Transverse colon (tissue), 4 donors: ENCODE data around the gene LRP2. TPM values are rescaled to one million over a fixed set of nuclear protein-coding genes. Genes with fewer than 3 reads are reported as not detected.

Experiments
- DNase-seq: peaks from one replicate; pipeline ENCODE4 v3.0.0-alpha.2; 2019
- H3K27ac ChIP-seq, 4 donors: fragments of 200-600 bp; sonication (generic); 2 replicates each; pipeline ENCODE4 v1.5.1; 2016 to 2018; ENCODE audit warnings: inconsistent platforms in 4 of 4
- H3K27me3 ChIP-seq: fragments of 200-600 bp; sonication (generic); 2 replicates; pipeline ENCODE4 v1.5.1; 2017; ENCODE audit warnings: inconsistent platforms
- H3K36me3 ChIP-seq, 4 donors: fragments of 200-600 bp; sonication (generic); 2 replicates each; pipeline ENCODE4 v1.5.1; 2017 to 2019; ENCODE audit warnings: inconsistent platforms in 4 of 4
- H3K4me1 ChIP-seq, 4 donors: fragments of 200-600 bp; sonication (generic); 2 replicates each; pipeline ENCODE4 v1.5.1; 2017 to 2020; ENCODE audit warnings: inconsistent platforms in 4 of 4
- H3K4me3 ChIP-seq, 4 donors: fragments of 200-600 bp; sonication (generic); 1 replicate in 1 of 4; 2 replicates in 3 of 4; pipeline versions ENCODE4 v1.5.1 to v1.6.1; 2017 to 2019; ENCODE audit warnings: inconsistent platforms in 4 of 4
- H3K9me3 ChIP-seq, 2 donors: fragments of 200-600 bp; sonication (generic); 2 replicates each; pipeline ENCODE4 v1.5.1; 2017 to 2019; ENCODE audit warnings: inconsistent platforms in 2 of 2
- CTCF ChIP-seq, 5 experiments: fragments of 200-600 bp in 3 of 5; fragments of 450-650 bp in 2 of 5; sonication (generic) in 3 of 5; IDR thresholded peaks; 1 replicate in 2 of 5; 2 replicates in 3 of 5; pipeline ENCODE4 v1.5.1; 2016 to 2017; ENCODE audit warnings: antibody characterized with exemption in 5 of 5, inconsistent platforms in 3 of 5, mild to moderate bottlenecking in 2 of 5, moderate library complexity in 1 of 5
- EP300 ChIP-seq: sonication (generic); formaldehyde crosslinking; IDR thresholded peaks from one replicate; pipeline ENCODE4 v1.6.1; 2017; ENCODE audit warnings: antibody characterized with exemption, low read depth
- POLR2A ChIP-seq: fragments of 450-650 bp; IDR thresholded peaks from one replicate; pipeline ENCODE4 v1.6.1; 2016; ENCODE audit warnings: antibody characterized with exemption, mild to moderate bottlenecking, moderate library complexity
- POLR2AphosphoS5 ChIP-seq, 3 donors: sonication (generic); formaldehyde crosslinking; IDR thresholded peaks; one replicate each; pipeline ENCODE4 v1.6.1; 2016; ENCODE audit warnings: antibody characterized with exemption in 3 of 3
- WGBS, 2 donors: methylation state at CpG; one replicate each; pipeline ENCODE4 v1.1.5; 2018; ENCODE audit warnings: low coverage in 1 of 2; 5-methylcytosine and 5-hydroxymethylcytosine counted together
- in situ Hi-C, 4 donors: fragments of 200-750 bp; cut with MboI; loops; one replicate each; pipeline versions ENCODE4 v1.15.0 to v1.15.1; 2017; ENCODE audit warnings: low sequenced_read_pairs in 3 of 4, low pct_ligation_motif_present in 1 of 4, low pct_unique_long_range_greater_than_20kb in 1 of 4
- intact Hi-C: fragments of 100-400 bp; cut with DNase I; formaldehyde crosslinking; loops from one replicate; pipeline ENCODE4 v1.15.1; 2023; ENCODE audit warnings: low total_unique reads
- total RNA-seq, 4 donors: library from RNA; depleted of rRNA; stranded (reverse); fragments of >200 nt; gene quantifications; one replicate each; pipeline ENCODE4 v1.1.0, GENCODE V29; 2016

The LRP2 gene
- total RNA-seq, 4 donors from 2014 or later: not detected

DNA sequence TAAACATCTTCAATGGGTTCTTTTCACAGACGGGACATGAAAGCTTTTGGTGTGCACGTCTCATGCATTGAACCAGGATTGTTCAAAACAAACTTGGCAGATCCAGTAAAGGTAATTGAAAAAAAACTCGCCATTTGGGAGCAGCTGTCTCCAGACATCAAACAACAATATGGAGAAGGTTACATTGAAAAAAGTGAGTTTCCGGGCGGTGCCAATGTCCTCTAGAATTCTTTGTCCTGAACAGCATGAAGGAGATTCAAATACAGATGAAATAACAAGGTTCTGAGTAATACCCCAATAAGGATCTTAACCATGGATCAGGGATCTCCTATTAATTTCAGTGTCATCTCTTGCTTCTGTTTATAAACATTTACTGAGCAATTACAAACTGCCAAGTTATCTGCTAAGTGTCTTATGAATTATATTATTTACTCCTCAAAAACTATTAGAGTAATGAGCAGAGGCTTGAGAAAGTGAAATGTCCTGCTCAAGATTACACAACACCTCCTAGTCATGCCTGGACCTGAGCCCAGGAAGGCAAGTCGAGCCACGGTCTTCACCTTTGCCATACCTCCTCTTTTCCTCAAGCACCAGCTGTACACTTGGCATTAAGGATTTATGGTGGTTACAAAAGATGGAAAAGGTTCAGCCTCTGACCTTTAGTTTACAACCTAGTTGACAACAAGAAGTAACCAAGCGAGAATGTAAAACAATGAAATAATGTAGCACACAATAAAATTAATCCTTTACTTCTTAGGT is 270.4 kb downstream of the LRP2 start:
- in situ Hi-C loops: no loop called here
- H3K4me1 ChIP-seq: peaks cover 13 to 38% (median 26%) of the 10 kb centered on the region in 4 donors
- 42 to 57% methylated on average over 7 to 8 of the region's 8 CpGs for WGBS, 2 donors
- H3K27ac ChIP-seq: peak overlapping the region; percentile 74 to 79 (median 76)
- H3K9me3 ChIP-seq: no peaks in the 10 kb centered on the region
- no peaks in the 10 kb centered on the region for H3K27me3 ChIP-seq
- H3K36me3 ChIP-seq: no peaks in the 10 kb centered on the region
- intact Hi-C loops: no loop called here
- DNase-seq: peak; percentile 83
- TF ChIP-seq POLR2AphosphoS5 (IDR thresholded peaks at IDR 0.05) (peak in 2 of 3 donors; percentile 71 to 83), POLR2A (no peak), EP300 (peak; percentile 21)
- H3K4me3 ChIP-seq: no peak overlapping the region

DNA sequence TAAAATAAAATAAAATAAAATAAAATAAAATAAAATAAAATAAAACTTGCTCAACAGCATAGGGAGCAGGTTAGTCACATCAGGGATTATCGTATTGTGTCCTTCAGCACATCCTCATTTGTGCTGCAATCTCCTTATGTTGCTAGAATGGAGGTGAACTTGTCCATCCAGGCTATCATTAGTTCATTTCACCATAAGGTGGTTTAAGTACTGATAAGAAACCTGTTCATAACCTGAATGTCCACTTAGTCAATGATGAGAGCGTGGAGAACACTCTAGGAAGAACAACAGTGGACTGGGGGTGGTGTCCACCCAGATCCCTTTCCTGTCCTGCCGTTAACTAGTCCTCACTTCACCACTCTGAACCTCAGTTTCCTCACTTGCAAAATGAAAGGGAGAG is 271.1 kb downstream of the LRP2 start:
- H3K27me3 ChIP-seq: no peaks in the 10 kb centered on the region
- no peaks in the 10 kb centered on the region for H3K9me3 ChIP-seq
- peak overlapping the region; percentile 74 to 79 (median 76) for H3K27ac ChIP-seq
- 86 to 87% methylated on average over 3 of the region's 3 CpGs for WGBS, 2 donors
- in situ Hi-C loops: no loop called here
- intact Hi-C loops: no loop called here
- TF ChIP-seq CTCF (IDR thresholded peaks at IDR 0.05): no peak
- no peak for TF ChIP-seq POLR2A
- no peak for TF ChIP-seq POLR2AphosphoS5 (IDR thresholded peaks at IDR 0.05)
- no peak for TF ChIP-seq EP300
- DNase-seq: no peak
- H3K4me3 ChIP-seq: no peak overlapping the region
- H3K36me3 ChIP-seq: no peaks in the 10 kb centered on the region
- peaks cover 13 to 38% (median 26%) of the 10 kb centered on the region in 4 donors for H3K4me1 ChIP-seq

- TF ChIP-seq EP300 (no peak), POLR2AphosphoS5 (IDR thresholded peaks at IDR 0.05) (peak in 1 of 3 donors; percentile 24)
- 66 to 72% methylated on average over 5 to 6 of the region's 6 CpGs for WGBS, 2 donors
- Histone ChIP-seq H3K4me3 (no peak overlapping the region), H3K27ac (peak overlapping the region; percentile 36 to 76 (median 66)), H3K27me3 (no peaks in the 10 kb centered on the region), H3K4me1 (peaks cover 12 to 43% (median 26%) of the 10 kb centered on the region in 4 donors), H3K9me3 (peaks cover under 1 to 3% of the 10 kb centered on the region in 2 donors), H3K36me3 (no peaks in the 10 kb centered on the region)
- intact Hi-C loops: no loop called here
- DNase-seq: no peak
- in situ Hi-C loops: no loop called here
These were observed 272.1 kb downstream of the LRP2 start for GRCh38 chr2:169090133-169090820.

- in situ Hi-C loops: no loop called here
- peaks cover 5 to 7% of the 10 kb centered on the region in 2 donors for H3K9me3 ChIP-seq
- no peak overlapping the region for H3K4me3 ChIP-seq
- H3K4me1 ChIP-seq: peaks cover 12 to 43% (median 26%) of the 10 kb centered on the region in 4 donors
- H3K27ac ChIP-seq: peak overlapping the region; percentile 36 to 76 (median 66)
- no peak for DNase-seq
- no peak for TF ChIP-seq EP300
- no peaks in the 10 kb centered on the region for H3K27me3 ChIP-seq
- no peaks in the 10 kb centered on the region for H3K36me3 ChIP-seq
- intact Hi-C loops: no loop called here
- WGBS, 2 donors: 72 to 84% methylated on average over 2 of the region's 2 CpGs
These were observed 273.2 kb downstream of the LRP2 start for GRCh38 chr2:169089182-169089581.

DNA sequence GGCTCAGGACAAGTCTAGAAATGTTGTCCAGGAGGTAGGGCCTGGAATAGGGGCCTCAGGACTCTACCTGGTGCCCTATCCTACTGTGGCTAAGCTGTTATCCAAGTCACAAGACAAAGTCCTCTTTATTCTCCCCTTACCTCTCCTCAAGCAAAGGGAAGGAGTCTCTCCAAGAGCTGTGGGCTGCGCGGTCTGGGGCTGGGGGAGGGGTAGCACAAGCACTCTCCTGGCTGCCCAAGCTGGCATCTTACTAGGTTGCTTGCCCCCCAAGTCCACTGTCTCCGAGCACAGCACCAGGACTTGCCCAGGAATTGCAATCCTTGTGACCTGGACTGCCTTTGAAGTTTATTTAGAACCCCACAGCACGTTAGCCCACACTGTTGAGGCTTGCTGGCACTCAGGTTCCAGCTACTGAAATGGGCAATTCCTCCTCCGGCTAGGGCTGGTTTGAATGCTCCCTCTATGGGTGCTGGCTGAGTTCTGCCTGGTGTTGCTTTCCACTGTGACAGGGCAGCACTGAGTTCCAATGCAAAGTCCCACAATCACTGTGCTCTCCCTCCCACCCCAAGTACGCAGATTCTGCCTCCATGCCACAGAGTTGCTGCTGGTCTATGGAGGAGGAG is 274.5 kb downstream of the LRP2 start:
- Histone ChIP-seq H3K36me3 (no peaks in the 10 kb centered on the region), H3K4me3 (no peak overlapping the region), H3K9me3 (peaks cover 5 to 7% of the 10 kb centered on the region in 2 donors), H3K27me3 (no peaks in the 10 kb centered on the region), H3K4me1 (peaks cover 12 to 38% (median 23%) of the 10 kb centered on the region in 4 donors), H3K27ac (peak overlapping the region in 1 of 4 donors; percentile 6)
- WGBS, 2 donors: 80% methylated on average over 6 of the region's 6 CpGs; no CpG with 5 or more reads in 1 of the 2 donors
- no peak for TF ChIP-seq EP300
- no peak for TF ChIP-seq POLR2AphosphoS5 (IDR thresholded peaks at IDR 0.05)
- intact Hi-C loops (no loop called here), in situ Hi-C loops (no loop called here)
- no peak for DNase-seq
